A549 (cell line): Measurements from ENCODE around the gene ZBTB12. TPM values are rescaled to one million over a fixed set of nuclear protein-coding genes. Genes with fewer than 3 reads are reported as not detected.

Experiments
- ATAC-seq, 2 experiments: fragments of 200-7000 bp in 1 of 2; fragments of >200 bp in 1 of 2; cut with Nextera tagmentation in 1 of 2; cut with Tn5 transposase in 1 of 2; 3 replicates each; pipeline versions ENCODE4 v1.8.0 to v1.9.1; 2018 to 2020; ENCODE audit warnings: mild to moderate bottlenecking in 1 of 2, moderate library complexity in 1 of 2
- CTCF ChIA-PET: fragments of 300-600 bp; sonication (Branson Sonifier 250); formaldehyde crosslinking; extraction: SDS; loops from one replicate; lab custom pipeline; 2021; ENCODE audit warnings: antibody characterized with exemption, inconsistent platforms; lab: Yijun Ruan, JAX
- POLR2A ChIA-PET: fragments of 350-600 bp; formaldehyde crosslinking; extraction: SDS; loops from one replicate; lab custom pipeline; 2021; ENCODE audit warnings: antibody characterized with exemption, inconsistent platforms; lab: Yijun Ruan, JAX
- DNase-seq, 2 experiments: peaks; one replicate each; pipeline versions ENCODE4 v3.0.0 to v3.0.0-alpha.2; 2011 to 2016; ENCODE audit warnings: low read depth in 1 of 2, low spot score in 1 of 2
- FAIRE-seq: peaks from 2 replicates; lab custom pipeline; 2011; peaks lifted over from hg19 to GRCh38; lab: Jason Lieb, UNC
- H3K27ac ChIP-seq, 2 experiments: fragments of >200 bp; sonication (Bioruptor Twin); formaldehyde crosslinking; 3 replicates each; pipeline ENCODE4 v1.5.1; 2016 to 2017
- H3K4me1 ChIP-seq: fragments of >200 bp; sonication (Bioruptor Twin); formaldehyde crosslinking; 3 replicates; pipeline ENCODE4 v1.6.1; 2016
- H3K4me2 ChIP-seq: fragments of >200 bp; sonication (Bioruptor Twin); formaldehyde crosslinking; 3 replicates; pipeline ENCODE4 v1.6.1; 2016
- H3K4me3 ChIP-seq: fragments of >200 bp; sonication (Bioruptor Twin); formaldehyde crosslinking; 3 replicates; pipeline ENCODE4 v1.5.1; 2016
- H3K9me3 ChIP-seq: fragments of >200 bp; sonication (Bioruptor Twin); formaldehyde crosslinking; 3 replicates; pipeline ENCODE4 v1.6.1; 2016
- BCL3 ChIP-seq: fragments of >200 bp; sonication (Bioruptor Twin); formaldehyde crosslinking; IDR thresholded peaks from 3 replicates; pipeline ENCODE4 v1.6.1; 2016
- CBX2 ChIP-seq: fragments of 200-600 bp; sonication (generic); IDR thresholded peaks from 2 replicates; pipeline ENCODE4 v1.6.1; 2016; ENCODE audit warnings: low read depth, mild to moderate bottlenecking, borderline replicate concordance
- CBX8 ChIP-seq: fragments of 200-600 bp; sonication (generic); IDR thresholded peaks from 2 replicates; pipeline ENCODE4 v1.6.1; 2016
- CHD2 ChIP-seq: fragments of 150-350 bp; IDR thresholded peaks from 2 replicates; pipeline ENCODE4 v1.6.1; 2014; ENCODE audit warnings: low read length; ENCODE audit not compliant: partially characterized antibody
- CHD4 ChIP-seq: fragments of 200-600 bp; sonication (generic); IDR thresholded peaks from 2 replicates; pipeline ENCODE4 v1.6.1; 2016; ENCODE audit warnings: antibody characterized with exemption, mild to moderate bottlenecking, borderline replicate concordance
- CTCF ChIP-seq: fragments of >200 bp; sonication (Bioruptor Twin); formaldehyde crosslinking; IDR thresholded peaks from 3 replicates; pipeline ENCODE4 v1.5.1; 2016
- ELK1 ChIP-seq: fragments of 150-350 bp; IDR thresholded peaks from 2 replicates; pipeline ENCODE4 v1.6.1; 2014; ENCODE audit warnings: low read depth, mild to moderate bottlenecking, low read length
- EP300 ChIP-seq, 2 experiments: fragments of >200 bp; sonication (Bioruptor Twin); formaldehyde crosslinking; IDR thresholded peaks; 2 replicates in 1 of 2; 3 replicates in 1 of 2; pipeline ENCODE4 v1.6.1; 2016 to 2017
- FOSL2 ChIP-seq, 2 experiments: fragments of 450-650 bp in 1 of 2; fragments of >200 bp in 1 of 2; sonication (Bioruptor Twin) in 1 of 2; formaldehyde crosslinking; IDR thresholded peaks; 2 replicates each; pipeline versions ENCODE4 v1.5.0 to v1.6.1; 2016 to 2020; ENCODE audit warnings: mild to moderate bottlenecking in 1 of 2, moderate library complexity in 1 of 2
- FOXS1 ChIP-seq: fragments of 250-450 bp; sonication (Bioruptor Pico); IDR thresholded peaks from 2 replicates; pipeline ENCODE4 v1.5.0; 2020; ENCODE audit warnings: mild to moderate bottlenecking, moderate library complexity
- HEYL ChIP-seq: fragments of 250-450 bp; sonication (Bioruptor Pico); IDR thresholded peaks from 2 replicates; pipeline ENCODE4 v1.8.0; 2021; ENCODE audit warnings: mild to moderate bottlenecking, moderate library complexity
- HMGXB4 ChIP-seq: fragments of 250-450 bp; sonication (Bioruptor Pico); IDR thresholded peaks from 2 replicates; pipeline ENCODE4 v1.5.0; 2021; ENCODE audit warnings: mild to moderate bottlenecking, moderate library complexity, borderline replicate concordance
- HOXB5 ChIP-seq: fragments of 250-450 bp; sonication (Bioruptor Pico); IDR thresholded peaks from 2 replicates; pipeline ENCODE4 v1.5.0; 2020; ENCODE audit warnings: mild to moderate bottlenecking, moderate library complexity
- JUNB ChIP-seq: fragments of >200 bp; sonication (Bioruptor Twin); formaldehyde crosslinking; IDR thresholded peaks from 2 replicates; pipeline ENCODE4 v1.6.1; 2016
- MYC ChIP-seq: IDR thresholded peaks from 2 replicates; pipeline ENCODE4 v1.6.1; 2012; ENCODE audit warnings: mild to moderate bottlenecking, inconsistent platforms, low read length, improper control_type of control experiment, borderline replicate concordance
- NFE2L2 ChIP-seq: fragments of 150-350 bp; conservative IDR thresholded peaks from 2 replicates; pipeline ENCODE4 v1.6.1; 2014; ENCODE audit warnings: low read length
- PBX3 ChIP-seq: IDR thresholded peaks from 2 replicates; pipeline ENCODE4 v1.6.1; 2012
- TP53 ChIP-seq: fragments of 250-450 bp; sonication (Bioruptor Pico); IDR thresholded peaks from 2 replicates; pipeline ENCODE4 v1.5.0; 2021; ENCODE audit warnings: mild to moderate bottlenecking, moderate library complexity
- ZNF302 ChIP-seq: fragments of 250-450 bp; sonication (Bioruptor Pico); IDR thresholded peaks from 2 replicates; pipeline ENCODE4 v1.9.0; 2021; ENCODE audit warnings: inconsistent platforms, mild to moderate bottlenecking, moderate library complexity
- WGBS: methylation state at CpG from one replicate; pipeline ENCODE4 v1.1.6; 2017; ENCODE audit errors: missing lambda C conversion rate; 5-methylcytosine and 5-hydroxymethylcytosine counted together
- polyA plus RNA-seq, 4 experiments: library from polyadenylated mRNA; depleted of rRNA in 3 of 4; stranded (reverse); fragments of >200 nt; fragmentation: RNase III in 1 of 4; extraction: RNeasy Plus Mini Kit Qiagen cat#74134 plus additional on column Dnase treatment in 1 of 4; gene quantifications; 2 replicates in 3 of 4; 3 replicates in 1 of 4; pipeline ENCODE4 v1.2.3, GENCODE V29; 2011 to 2017

Gene ZBTB12
- polyA plus RNA-seq, 2 of the 4 experiments (the other 2 are of a cell fraction) = 2.2 to 10.0 TPM

- no peaks in the 10 kb centered on the region for H3K4me1 ChIP-seq
- H3K27ac ChIP-seq = no peak overlapping the region
- WGBS = 83% methylated on average over 8 of the region's 12 CpGs
- TF ChIP-seq EP300 (IDR thresholded peaks at IDR 0.05) (no peak), HEYL (CRISPR knock-in tag) (no peak), NFE2L2 (no peak), CBX8 (no peak), FOXS1 (CRISPR knock-in tag) (no peak), MYC (no peak)
- TF ChIP-seq, all 56 proteins: peak for 0
- POLR2A ChIA-PET = no interaction called here
- Histone ChIP-seq H3K4me3 (no peak overlapping the region), H3K9me3 (no peaks in the 10 kb centered on the region), H3K4me2 (no peak overlapping the region)
- DNase-seq (no peak), ATAC-seq (no peak), FAIRE-seq (no peak)
- CTCF ChIA-PET = interaction anchor here (1.4 to 2.6 kb wide), 3 partner anchors 14 to 69 kb away, joined by 6 to 12 read pairs (median 6); partner anchors contain the start of gene EHMT2
Observed at GRCh38 chr6:31883676-31884075, 18.2 kb downstream of the ZBTB12 start.

GRCh38 chr6:31882344-31882743, 19.5 kb downstream of the ZBTB12 start:
- no peak overlapping the region for H3K27ac ChIP-seq
- no peaks in the 10 kb centered on the region for H3K4me1 ChIP-seq
- WGBS = 76% methylated on average over 6 of the region's 6 CpGs
- 0 out of 6 replicates have a peak, but pooled peaks of 1 of the 2 experiments have one; percentile 22 for ATAC-seq
- CTCF ChIA-PET = interaction anchor here (2.6 kb wide), 1 partner anchor 71 kb away, joined by 6 read pairs; no protein-coding TSS in a partner anchor
- TF ChIP-seq HMGXB4 (CRISPR knock-in tag) (no peak), CHD4 (no peak), NFE2L2 (no peak), TP53 (CRISPR knock-in tag) (no peak), BCL3 (no peak), FOSL2 (IDR thresholded peaks at IDR 0.05) (no peak), FOSL2 (CRISPR knock-in tag; IDR thresholded peaks at IDR 0.05) (no peak), CTCF (no peak), PBX3 (no peak), EP300 (IDR thresholded peaks at IDR 0.05) (no peak), HOXB5 (no peak), JUNB (no peak), CBX2 (no peak), CHD2 (no peak), CBX8 (no peak), ZNF302 (CRISPR knock-in tag) (no peak), ELK1 (no peak)
- no peak for DNase-seq
- FAIRE-seq = no peak
- POLR2A ChIA-PET = no interaction called here
- no peak overlapping the region for H3K4me3 ChIP-seq
- no peak overlapping the region for H3K4me2 ChIP-seq
- no peaks in the 10 kb centered on the region for H3K9me3 ChIP-seq
